ENCODE results near the gene HIP1. TPM values are rescaled to one million over a fixed set of nuclear protein-coding genes. Genes with fewer than 3 reads are reported as not detected.
A peak's percentile ranks its signal among the peaks of the same experiment; 100 is the strongest.
"Not testable (repeated sequence)": the region's sequence is repeated elsewhere in the genome, so short reads cannot be mapped to it uniquely, and the experiment has no call there.

HIP1 gene
- total RNA-seq, 1 experiment from 2014 or later = 43.3 TPM

DNA sequence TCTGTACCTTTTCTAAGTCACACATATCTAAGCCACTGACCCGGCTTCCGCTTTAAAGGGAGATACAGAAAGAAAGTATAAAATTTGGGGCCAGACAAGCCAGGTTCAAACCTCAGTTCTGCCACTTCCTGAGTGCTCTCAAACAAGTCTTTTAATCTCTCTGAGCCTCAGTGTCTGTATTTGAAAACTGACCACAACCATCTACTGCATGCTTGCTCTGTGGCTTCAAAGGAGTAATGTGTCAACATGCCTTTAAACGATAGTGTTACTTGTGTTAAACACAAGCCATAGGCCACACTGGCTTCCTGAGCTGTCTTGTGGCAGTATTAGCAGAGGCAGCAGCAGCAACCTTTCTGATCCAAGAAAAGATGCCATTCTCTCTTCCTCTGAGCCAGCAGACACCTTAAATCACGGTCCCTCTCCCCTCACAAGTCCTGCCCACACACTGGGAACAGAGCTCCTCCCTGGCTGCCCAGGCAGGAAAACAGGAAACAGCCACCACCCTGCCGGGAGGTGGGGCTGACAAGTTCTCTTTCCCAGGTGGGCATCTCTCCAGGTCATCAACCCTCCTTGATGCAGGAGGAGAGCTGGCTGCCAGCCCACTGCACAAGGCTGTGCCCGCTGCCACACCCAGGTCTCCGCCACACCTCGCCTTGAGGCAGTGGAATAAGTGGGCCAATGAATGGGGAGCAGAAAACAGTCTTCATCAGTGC lies 10.7 kb downstream of the HIP1 start:
- H3K4me1 ChIP-seq (ENCODE audit: control insufficient read depth, insufficient read depth, low read length) = peaks cover 7% of the 10 kb centered on the region
- ChIA-PET POLR2A (no interaction called here), CTCF (no interaction called here)
- H3K27me3 ChIP-seq (ENCODE audit: control insufficient read depth, insufficient read depth, low read length) = no peaks in the 10 kb centered on the region
- H3K27ac ChIP-seq (ENCODE audit: low read length) = peak overlapping the region; percentile 48; the same call in 1 of the 2 replicates
- DNase-seq (ENCODE audit: low read depth, low spot score) = no peak
- in situ Hi-C loops (cut with HindIII; ENCODE audit: low pct_unique_long_range_greater_than_20kb, low sequenced_read_pairs) (no loop called here), intact Hi-C loops (cut with micrococcal nuclease; ENCODE audit: unreplicated experiment) (no loop called here)
- no peak overlapping the region for H3K4me3 ChIP-seq (ENCODE audit: low read depth in 2 of 2, low read length in 2 of 2)
- BruUV-seq (replicated peaks) = no TSS peak
- H3K9me3 ChIP-seq (ENCODE audit: control insufficient read depth, insufficient read depth, low read depth, low read length) = no peaks in the 10 kb centered on the region
- no peaks in the 10 kb centered on the region for H3K36me3 ChIP-seq (ENCODE audit: control insufficient read depth, insufficient read depth, low read length)
- TF ChIP-seq, protein P1, sequence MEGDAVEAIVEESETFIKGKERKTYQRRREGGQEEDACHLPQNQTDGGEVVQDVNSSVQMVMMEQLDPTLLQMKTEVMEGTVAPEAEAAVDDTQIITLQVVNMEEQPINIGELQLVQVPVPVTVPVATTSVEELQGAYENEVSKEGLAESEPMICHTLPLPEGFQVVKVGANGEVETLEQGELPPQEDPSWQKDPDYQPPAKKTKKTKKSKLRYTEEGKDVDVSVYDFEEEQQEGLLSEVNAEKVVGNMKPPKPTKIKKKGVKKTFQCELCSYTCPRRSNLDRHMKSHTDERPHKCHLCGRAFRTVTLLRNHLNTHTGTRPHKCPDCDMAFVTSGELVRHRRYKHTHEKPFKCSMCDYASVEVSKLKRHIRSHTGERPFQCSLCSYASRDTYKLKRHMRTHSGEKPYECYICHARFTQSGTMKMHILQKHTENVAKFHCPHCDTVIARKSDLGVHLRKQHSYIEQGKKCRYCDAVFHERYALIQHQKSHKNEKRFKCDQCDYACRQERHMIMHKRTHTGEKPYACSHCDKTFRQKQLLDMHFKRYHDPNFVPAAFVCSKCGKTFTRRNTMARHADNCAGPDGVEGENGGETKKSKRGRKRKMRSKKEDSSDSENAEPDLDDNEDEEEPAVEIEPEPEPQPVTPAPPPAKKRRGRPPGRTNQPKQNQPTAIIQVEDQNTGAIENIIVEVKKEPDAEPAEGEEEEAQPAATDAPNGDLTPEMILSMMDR (IDR thresholded peaks at IDR 0.05) = no peak
- TF ChIP-seq POLR2AphosphoS5 (IDR thresholded peaks at IDR 0.05; ENCODE audit: low read depth, low read length) (no peak), TCF7L2 (IDR thresholded peaks at IDR 0.05; ENCODE audit: low read depth, low read length) (no peak)
- ATAC-seq = peak; percentile 50

DNA sequence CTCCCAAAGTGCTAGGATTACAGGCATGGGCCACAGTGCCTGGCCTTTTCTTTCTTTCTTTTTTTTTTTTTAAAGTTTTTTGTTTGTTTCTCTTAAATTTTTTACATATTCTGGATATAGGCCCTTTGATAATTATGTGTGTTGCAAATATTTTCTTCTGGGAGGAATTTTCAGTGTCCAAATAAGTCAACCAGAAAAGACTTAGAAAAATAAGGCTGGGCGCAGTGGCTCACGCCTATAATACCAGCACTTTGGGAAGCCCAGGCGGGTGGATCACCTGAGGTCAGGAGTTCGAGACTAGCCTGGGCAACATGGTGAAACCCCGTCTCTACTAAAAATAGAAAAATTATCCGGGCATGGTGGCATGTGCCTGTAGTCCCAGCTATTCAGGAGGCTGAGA lies 11.4 kb downstream of the HIP1 start:
- BruUV-seq (replicated peaks) = TSS peak; percentile 49
- H3K36me3 ChIP-seq (ENCODE audit: control insufficient read depth, insufficient read depth, low read length); H3K9me3 ChIP-seq (ENCODE audit: control insufficient read depth, insufficient read depth, low read depth, low read length); POLR2A ChIA-PET; in situ Hi-C loops (cut with HindIII; ENCODE audit: low pct_unique_long_range_greater_than_20kb, low sequenced_read_pairs); CTCF ChIA-PET; H3K4me1 ChIP-seq (ENCODE audit: control insufficient read depth, insufficient read depth, low read length); intact Hi-C loops (cut with micrococcal nuclease; ENCODE audit: unreplicated experiment); H3K4me3 ChIP-seq (ENCODE audit: low read depth in 2 of 2, low read length in 2 of 2); DNase-seq (ENCODE audit: low read depth, low spot score); ATAC-seq; H3K27me3 ChIP-seq (ENCODE audit: control insufficient read depth, insufficient read depth, low read length); H3K27ac ChIP-seq (ENCODE audit: low read length): not testable (repeated sequence)

DNA sequence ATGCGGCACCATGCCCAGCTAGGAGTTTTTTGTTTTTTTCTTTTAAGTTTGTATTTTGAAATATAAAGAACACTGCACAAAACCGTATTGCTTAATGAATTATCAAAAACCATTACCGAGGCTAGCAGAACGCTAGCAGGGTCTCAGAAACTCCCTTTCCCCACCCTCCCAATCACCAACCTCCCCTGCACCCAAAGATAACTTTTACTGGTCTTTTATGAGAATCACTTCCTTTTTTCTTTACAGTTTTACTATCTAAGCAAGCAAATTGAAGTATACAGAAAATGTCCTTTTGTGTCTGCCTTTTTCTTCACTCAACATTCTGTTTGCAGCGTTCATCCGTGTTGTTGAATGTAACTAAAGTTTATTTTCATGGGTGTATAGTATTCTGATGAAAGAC lies 13.4 kb downstream of the HIP1 start:
- Histone ChIP-seq H3K4me3 (ENCODE audit: low read depth in 2 of 2, low read length in 2 of 2) (no peak overlapping the region), H3K27me3 (ENCODE audit: control insufficient read depth, insufficient read depth, low read length) (no peaks in the 10 kb centered on the region), H3K4me1 (ENCODE audit: control insufficient read depth, insufficient read depth, low read length) (peaks cover 3% of the 10 kb centered on the region; the same call in 1 of the 2 replicates), H3K9me3 (ENCODE audit: control insufficient read depth, insufficient read depth, low read depth, low read length) (no peaks in the 10 kb centered on the region), H3K36me3 (ENCODE audit: control insufficient read depth, insufficient read depth, low read length) (no peaks in the 10 kb centered on the region), H3K27ac (ENCODE audit: low read length) (no peak overlapping the region)
- CTCF ChIA-PET = no interaction called here
- POLR2A ChIA-PET = no interaction called here
- BruUV-seq (replicated peaks) = no TSS peak
- in situ Hi-C loops (cut with HindIII; ENCODE audit: low pct_unique_long_range_greater_than_20kb, low sequenced_read_pairs) (no loop called here), intact Hi-C loops (cut with micrococcal nuclease; ENCODE audit: unreplicated experiment) (no loop called here)
- DNase-seq (ENCODE audit: low read depth, low spot score) = no peak
- ATAC-seq = no peak
- TF ChIP-seq, protein P1 (IDR thresholded peaks at IDR 0.05) = no peak
- TF ChIP-seq TCF7L2 (IDR thresholded peaks at IDR 0.05; ENCODE audit: low read depth, low read length) (no peak), POLR2AphosphoS5 (IDR thresholded peaks at IDR 0.05; ENCODE audit: low read depth, low read length) (no peak), SIN3A (IDR thresholded peaks at IDR 0.05; ENCODE audit: borderline replicate concordance, insufficient read depth, low read depth, low read length) (no peak)
- TF ChIP-seq, protein P2, sequence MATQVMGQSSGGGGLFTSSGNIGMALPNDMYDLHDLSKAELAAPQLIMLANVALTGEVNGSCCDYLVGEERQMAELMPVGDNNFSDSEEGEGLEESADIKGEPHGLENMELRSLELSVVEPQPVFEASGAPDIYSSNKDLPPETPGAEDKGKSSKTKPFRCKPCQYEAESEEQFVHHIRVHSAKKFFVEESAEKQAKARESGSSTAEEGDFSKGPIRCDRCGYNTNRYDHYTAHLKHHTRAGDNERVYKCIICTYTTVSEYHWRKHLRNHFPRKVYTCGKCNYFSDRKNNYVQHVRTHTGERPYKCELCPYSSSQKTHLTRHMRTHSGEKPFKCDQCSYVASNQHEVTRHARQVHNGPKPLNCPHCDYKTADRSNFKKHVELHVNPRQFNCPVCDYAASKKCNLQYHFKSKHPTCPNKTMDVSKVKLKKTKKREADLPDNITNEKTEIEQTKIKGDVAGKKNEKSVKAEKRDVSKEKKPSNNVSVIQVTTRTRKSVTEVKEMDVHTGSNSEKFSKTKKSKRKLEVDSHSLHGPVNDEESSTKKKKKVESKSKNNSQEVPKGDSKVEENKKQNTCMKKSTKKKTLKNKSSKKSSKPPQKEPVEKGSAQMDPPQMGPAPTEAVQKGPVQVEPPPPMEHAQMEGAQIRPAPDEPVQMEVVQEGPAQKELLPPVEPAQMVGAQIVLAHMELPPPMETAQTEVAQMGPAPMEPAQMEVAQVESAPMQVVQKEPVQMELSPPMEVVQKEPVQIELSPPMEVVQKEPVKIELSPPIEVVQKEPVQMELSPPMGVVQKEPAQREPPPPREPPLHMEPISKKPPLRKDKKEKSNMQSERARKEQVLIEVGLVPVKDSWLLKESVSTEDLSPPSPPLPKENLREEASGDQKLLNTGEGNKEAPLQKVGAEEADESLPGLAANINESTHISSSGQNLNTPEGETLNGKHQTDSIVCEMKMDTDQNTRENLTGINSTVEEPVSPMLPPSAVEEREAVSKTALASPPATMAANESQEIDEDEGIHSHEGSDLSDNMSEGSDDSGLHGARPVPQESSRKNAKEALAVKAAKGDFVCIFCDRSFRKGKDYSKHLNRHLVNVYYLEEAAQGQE (IDR thresholded peaks at IDR 0.05; ENCODE audit: insufficient read depth in 1 of 2, low read depth in 2 of 2, low read length in 1 of 2) = no peak
